Measurements from ENCODE around the gene JARID2.

JARID2 gene

DNA sequence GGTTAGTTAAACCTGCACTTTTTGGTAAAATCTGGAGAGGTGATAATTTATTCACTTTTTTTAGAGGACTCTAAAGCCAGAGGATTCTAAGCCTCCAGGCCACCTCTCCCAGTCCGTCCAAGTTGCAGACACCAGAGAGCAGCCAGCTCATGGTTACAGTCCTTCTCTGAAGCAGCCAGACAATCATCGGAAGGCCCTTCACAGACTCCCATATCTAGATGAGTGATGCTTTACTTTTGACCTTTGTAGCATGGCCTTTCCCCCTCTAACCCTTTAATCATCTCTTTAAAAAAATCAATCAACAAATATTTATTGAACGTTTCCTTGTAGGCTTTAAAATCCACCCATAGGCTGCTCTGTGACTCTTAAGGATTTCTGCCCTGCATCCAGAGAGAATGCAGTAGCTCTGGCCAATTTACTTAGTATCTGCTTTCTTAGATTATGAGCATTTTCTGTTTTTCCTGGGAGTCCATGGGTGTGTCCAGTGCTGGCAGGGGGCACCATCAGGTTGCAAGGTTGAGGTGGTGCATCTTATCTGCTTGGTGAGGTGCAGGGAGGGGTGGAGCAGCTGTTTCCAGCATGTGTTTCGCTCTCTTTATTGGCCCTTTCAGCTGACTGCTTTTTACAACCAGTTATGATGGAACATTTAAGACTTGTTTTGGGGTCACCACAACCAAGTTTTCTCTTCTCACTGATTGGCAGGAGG, 58.6 kb downstream of the JARID2 start:
- no peak for FAIRE-seq
- no peak for DNase-seq (ENCODE audit: insufficient read length, low spot score)
- no peak for TF ChIP-seq SPI1 (IDR thresholded peaks at IDR 0.05; ENCODE audit: low read depth, low read length)
- no peak for TF ChIP-seq TAF1 (IDR thresholded peaks at IDR 0.05; ENCODE audit: low read depth, low read length)
- TF ChIP-seq POLR2AphosphoS5 (IDR thresholded peaks at IDR 0.05; ENCODE audit: low read depth, low read length), result no peak
- TF ChIP-seq POU2F2 (IDR thresholded peaks at IDR 0.05; ENCODE audit: low read depth, low read length), result no peak
- no peak for TF ChIP-seq POLR2A (IDR thresholded peaks at IDR 0.05; ENCODE audit: low read depth, low read length)
- no peak for TF ChIP-seq PAX5 (IDR thresholded peaks at IDR 0.05; ENCODE audit: insufficient read depth, low read length, severe bottlenecking)

DNA sequence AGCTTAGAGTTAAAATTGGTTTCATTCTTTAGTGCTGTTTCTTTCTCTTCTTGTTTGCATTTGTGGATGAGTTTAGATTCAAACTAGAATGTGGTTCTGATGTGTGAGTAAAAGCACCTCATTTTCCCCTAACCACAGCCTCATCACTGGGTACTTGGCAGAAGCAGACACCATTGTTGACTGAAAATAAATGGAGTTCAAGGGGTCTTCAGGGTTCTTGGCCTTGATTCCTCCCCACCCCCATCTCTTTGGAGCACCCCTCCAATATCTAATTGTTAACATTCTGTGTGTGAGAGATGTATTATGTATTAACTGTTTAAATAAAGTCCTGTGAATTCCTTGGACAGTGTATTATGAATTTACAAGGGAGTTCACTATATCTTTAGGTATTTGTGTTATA, 59.6 kb downstream of the JARID2 start:
- no peak for DNase-seq (ENCODE audit: insufficient read length, low spot score)
- peak; percentile 83 for FAIRE-seq
- TF ChIP-seq TAF1 (IDR thresholded peaks at IDR 0.05; ENCODE audit: low read depth, low read length) (no peak), POU2F2 (IDR thresholded peaks at IDR 0.05; ENCODE audit: low read depth, low read length) (no peak), SPI1 (IDR thresholded peaks at IDR 0.05; ENCODE audit: low read depth, low read length) (no peak), PAX5 (IDR thresholded peaks at IDR 0.05; ENCODE audit: insufficient read depth, low read length, severe bottlenecking) (no peak), POLR2A (IDR thresholded peaks at IDR 0.05; ENCODE audit: low read depth, low read length) (no peak), POLR2AphosphoS5 (IDR thresholded peaks at IDR 0.05; ENCODE audit: low read depth, low read length) (no peak)

DNA sequence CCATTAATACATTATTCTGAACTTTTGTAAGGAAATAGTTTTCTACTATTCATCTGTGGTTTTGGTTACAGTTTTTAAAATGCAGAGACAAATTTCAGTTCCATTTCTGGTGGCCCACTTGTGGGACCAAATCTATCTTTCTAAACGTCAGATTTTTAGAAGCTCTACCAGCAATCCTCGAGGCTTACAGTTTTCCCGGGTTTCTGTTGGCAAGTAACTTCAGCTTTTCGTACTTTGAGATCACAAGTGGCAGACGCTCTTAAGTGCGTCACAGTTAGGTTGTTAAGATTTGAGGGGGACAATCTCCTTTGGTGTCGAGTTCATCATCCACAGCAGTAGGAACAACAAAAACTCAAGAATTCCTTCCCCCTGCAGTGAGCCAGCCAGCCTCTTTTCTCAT, 60.0 kb downstream of the JARID2 start:
- TF ChIP-seq PAX5 (IDR thresholded peaks at IDR 0.05; ENCODE audit: insufficient read depth, low read length, severe bottlenecking) (no peak), TAF1 (IDR thresholded peaks at IDR 0.05; ENCODE audit: low read depth, low read length) (no peak), POU2F2 (IDR thresholded peaks at IDR 0.05; ENCODE audit: low read depth, low read length) (no peak), POLR2AphosphoS5 (IDR thresholded peaks at IDR 0.05; ENCODE audit: low read depth, low read length) (no peak), SPI1 (IDR thresholded peaks at IDR 0.05; ENCODE audit: low read depth, low read length) (peak; percentile 34; the same call in 1 of the 2 replicates), POLR2A (IDR thresholded peaks at IDR 0.05; ENCODE audit: low read depth, low read length) (no peak)
- no peak for DNase-seq (ENCODE audit: insufficient read length, low spot score)
- FAIRE-seq, result peak; percentile 63

DNA sequence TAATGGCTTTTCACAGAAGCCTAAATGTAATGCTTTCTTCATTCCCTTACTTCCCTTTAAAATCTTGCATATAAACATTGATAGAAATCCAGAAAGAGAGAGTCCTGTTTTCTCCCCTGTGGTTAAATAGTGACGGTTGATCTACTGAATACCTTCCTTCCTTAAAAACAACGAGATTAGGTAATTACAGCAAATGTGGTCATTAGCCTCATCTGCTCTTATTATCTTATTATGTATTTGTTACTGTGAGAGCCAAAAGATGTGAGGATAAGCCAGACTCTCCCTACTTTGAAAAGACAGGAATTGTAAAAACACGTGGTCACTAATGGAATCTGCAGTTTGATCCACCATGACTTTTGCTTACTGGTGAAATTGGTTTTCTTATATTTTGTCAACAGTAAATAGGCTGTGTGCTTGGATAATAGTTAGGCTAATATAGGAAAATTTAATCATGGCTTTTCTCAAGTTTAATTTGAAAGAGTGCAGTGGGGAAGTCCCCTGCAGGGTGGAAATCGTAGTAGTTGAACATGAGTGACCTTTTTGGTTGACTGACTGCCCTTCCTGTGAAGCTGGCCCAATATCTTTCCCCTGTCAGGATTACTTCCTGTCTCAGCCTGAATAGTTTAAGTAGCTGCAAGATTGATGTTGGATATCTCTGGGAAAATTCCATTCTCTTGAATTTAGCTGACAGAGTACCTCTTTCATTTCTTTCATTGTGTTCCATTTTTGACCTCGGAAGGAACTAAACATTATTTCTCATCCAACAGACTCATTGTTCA, 62.8 kb downstream of the JARID2 start:
- TF ChIP-seq SPI1 (IDR thresholded peaks at IDR 0.05; ENCODE audit: low read depth, low read length) (0 out of 2 replicates have a peak, but pooled peaks have one; percentile 35), TAF1 (IDR thresholded peaks at IDR 0.05; ENCODE audit: low read depth, low read length) (no peak), PAX5 (IDR thresholded peaks at IDR 0.05; ENCODE audit: insufficient read depth, low read length, severe bottlenecking) (peak; percentile 62)
- DNase-seq (ENCODE audit: insufficient read length, low spot score) (no peak), FAIRE-seq (peak; percentile 74)

DNA sequence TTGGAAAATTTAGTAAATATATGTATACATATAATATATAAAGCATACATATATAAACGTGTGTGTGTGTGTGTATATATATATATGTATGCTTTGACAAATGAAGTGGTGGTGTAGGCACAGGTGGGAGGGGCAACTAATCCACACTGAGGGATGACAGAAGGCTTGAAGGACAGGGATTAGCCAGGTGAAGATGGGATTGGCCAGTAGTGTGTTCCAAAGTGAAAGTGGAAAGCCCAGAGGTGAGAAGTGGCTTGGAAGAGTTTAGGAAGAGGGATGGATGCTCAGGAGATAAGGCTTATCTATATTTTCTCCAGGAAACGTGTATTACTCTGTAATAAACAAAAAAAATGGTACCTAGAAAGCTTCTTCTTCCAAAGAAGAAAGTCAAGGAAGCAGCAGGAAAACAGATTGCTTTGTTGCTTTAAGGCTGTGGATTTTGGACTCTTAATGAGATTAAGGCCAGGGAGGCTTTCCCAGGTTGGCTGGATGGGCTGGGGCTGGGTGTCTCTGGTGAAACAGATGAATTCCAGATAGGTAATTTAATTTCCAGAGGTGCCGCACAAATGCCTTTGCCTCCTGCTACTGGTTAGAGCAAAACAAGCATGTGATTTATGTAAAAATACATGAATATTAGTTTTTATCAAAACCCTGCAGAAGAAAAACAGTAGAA, 63.9 kb downstream of the JARID2 start:
- TF ChIP-seq POLR2A (IDR thresholded peaks at IDR 0.05; ENCODE audit: low read depth, low read length) (no peak), SPI1 (IDR thresholded peaks at IDR 0.05; ENCODE audit: low read depth, low read length) (no peak), TAF1 (IDR thresholded peaks at IDR 0.05; ENCODE audit: low read depth, low read length) (no peak), POLR2AphosphoS5 (IDR thresholded peaks at IDR 0.05; ENCODE audit: low read depth, low read length) (no peak), POU2F2 (IDR thresholded peaks at IDR 0.05; ENCODE audit: low read depth, low read length) (no peak), PAX5 (IDR thresholded peaks at IDR 0.05; ENCODE audit: insufficient read depth, low read length, severe bottlenecking) (no peak)
- no peak for DNase-seq (ENCODE audit: insufficient read length, low spot score)
- no peak for FAIRE-seq

DNA sequence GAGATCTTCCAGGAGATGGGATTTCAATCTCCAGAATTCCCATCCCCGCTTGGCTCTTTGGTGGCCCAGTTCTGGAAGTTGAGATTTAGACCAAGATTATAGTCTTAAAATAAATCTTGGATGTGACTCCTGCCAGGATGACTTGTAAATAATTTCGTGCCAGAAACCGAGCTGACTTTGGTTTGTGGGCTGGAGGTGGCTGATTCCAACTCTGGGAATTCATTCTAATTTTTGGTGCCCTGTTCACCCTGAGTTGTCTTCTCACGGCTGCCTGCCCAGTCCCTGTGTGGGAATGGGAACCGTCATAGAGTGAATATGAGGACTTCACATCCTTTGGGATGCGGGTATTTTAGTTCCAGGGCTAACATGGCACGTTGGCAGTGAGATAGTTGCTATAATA, 64.8 kb downstream of the JARID2 start:
- DNase-seq (ENCODE audit: insufficient read length, low spot score), result no peak
- no peak for FAIRE-seq
- TF ChIP-seq PAX5 (IDR thresholded peaks at IDR 0.05; ENCODE audit: insufficient read depth, low read length, severe bottlenecking) (no peak), POLR2A (IDR thresholded peaks at IDR 0.05; ENCODE audit: low read depth, low read length) (no peak), POLR2AphosphoS5 (IDR thresholded peaks at IDR 0.05; ENCODE audit: low read depth, low read length) (no peak), POU2F2 (IDR thresholded peaks at IDR 0.05; ENCODE audit: low read depth, low read length) (no peak), SPI1 (IDR thresholded peaks at IDR 0.05; ENCODE audit: low read depth, low read length) (no peak)

DNA sequence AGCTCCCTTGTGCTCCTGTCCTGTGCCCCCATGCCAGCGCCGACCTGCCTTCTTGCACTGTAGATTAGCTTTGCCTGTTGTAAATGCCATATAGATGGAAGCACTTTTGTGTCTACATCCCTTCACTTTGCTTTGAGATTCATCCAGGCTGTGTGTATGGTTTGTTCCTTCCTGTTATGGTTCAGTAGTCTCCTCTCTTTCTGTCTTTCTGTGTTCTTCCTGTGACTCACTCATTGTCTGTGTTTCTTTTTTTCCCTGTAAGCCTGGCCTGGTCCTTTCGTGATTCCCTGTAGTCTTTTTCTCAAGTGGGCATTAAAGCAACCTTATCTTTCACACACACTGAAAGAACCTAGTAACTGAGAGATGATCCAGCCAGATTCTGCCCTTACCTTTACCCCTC, 66.6 kb downstream of the JARID2 start:
- FAIRE-seq, result peak; percentile 88

DNA sequence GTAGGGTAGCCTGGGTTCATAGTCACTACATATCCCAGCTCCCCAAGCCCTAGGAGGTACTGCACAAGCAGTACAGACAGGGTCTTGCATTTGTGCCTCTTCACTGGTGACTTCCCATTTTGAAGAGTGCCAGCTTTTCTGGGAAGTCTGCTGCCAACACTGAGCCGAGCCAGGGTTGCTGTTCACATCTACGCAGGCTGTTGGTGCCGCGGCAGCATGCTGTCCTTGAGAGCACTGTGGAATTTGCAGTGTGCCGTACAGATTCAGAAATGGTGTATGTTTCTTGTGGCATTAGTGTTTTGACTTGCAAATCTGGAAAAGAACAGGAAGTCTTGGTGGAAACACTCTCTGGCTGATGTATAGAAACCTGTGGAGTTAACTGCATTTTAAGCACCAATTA, 67.5 kb downstream of the JARID2 start:
- DNase-seq (ENCODE audit: insufficient read length, low spot score) (no peak), FAIRE-seq (peak; percentile 56)
- TF ChIP-seq TAF1 (IDR thresholded peaks at IDR 0.05; ENCODE audit: low read depth, low read length) (no peak), PAX5 (IDR thresholded peaks at IDR 0.05; ENCODE audit: insufficient read depth, low read length, severe bottlenecking) (no peak), POLR2AphosphoS5 (IDR thresholded peaks at IDR 0.05; ENCODE audit: low read depth, low read length) (no peak; the same call in 1 of the 2 replicates), POU2F2 (IDR thresholded peaks at IDR 0.05; ENCODE audit: low read depth, low read length) (0 out of 2 replicates have a peak, but pooled peaks have one; percentile 42), SPI1 (IDR thresholded peaks at IDR 0.05; ENCODE audit: low read depth, low read length) (peak; percentile 44; the same call in 1 of the 2 replicates)

More for the DNA sequence above, 66.6 kb downstream of the JARID2 start:
- no peak for TF ChIP-seq SPI1 (IDR thresholded peaks at IDR 0.05; ENCODE audit: low read depth, low read length)
- no peak for TF ChIP-seq PAX5 (IDR thresholded peaks at IDR 0.05; ENCODE audit: insufficient read depth, low read length, severe bottlenecking)
- TF ChIP-seq POLR2A (IDR thresholded peaks at IDR 0.05; ENCODE audit: low read depth, low read length), result no peak
- no peak for TF ChIP-seq POU2F2 (IDR thresholded peaks at IDR 0.05; ENCODE audit: low read depth, low read length)
- no peak for TF ChIP-seq POLR2AphosphoS5 (IDR thresholded peaks at IDR 0.05; ENCODE audit: low read depth, low read length)
- TF ChIP-seq TAF1 (IDR thresholded peaks at IDR 0.05; ENCODE audit: low read depth, low read length), result no peak
- no peak for DNase-seq (ENCODE audit: insufficient read length, low spot score)

DNA sequence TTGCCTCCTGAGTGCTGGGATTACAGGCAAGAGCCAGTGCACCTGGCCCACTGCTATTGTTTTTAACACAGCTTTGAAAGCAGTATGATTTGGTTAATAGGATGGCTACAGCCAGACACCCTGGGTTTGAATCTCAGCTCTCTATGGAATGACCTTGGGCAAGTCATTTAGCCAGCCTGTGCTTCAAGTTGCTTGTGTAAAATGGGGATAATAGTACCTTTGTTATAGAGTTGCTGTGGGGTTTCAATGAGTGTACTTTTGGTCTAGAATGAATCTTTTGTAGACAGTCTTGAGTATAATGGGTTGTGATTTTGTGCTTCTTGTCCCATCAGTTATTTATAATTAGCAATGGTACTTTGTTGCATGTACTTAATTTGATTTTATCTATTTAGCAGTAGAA, 70.9 kb downstream of the JARID2 start:
- no peak for FAIRE-seq
- DNase-seq (ENCODE audit: insufficient read length, low spot score), result no peak
- no peak for TF ChIP-seq SPI1 (IDR thresholded peaks at IDR 0.05; ENCODE audit: low read depth, low read length)
- no peak for TF ChIP-seq POLR2AphosphoS5 (IDR thresholded peaks at IDR 0.05; ENCODE audit: low read depth, low read length)
- no peak for TF ChIP-seq PAX5 (IDR thresholded peaks at IDR 0.05; ENCODE audit: insufficient read depth, low read length, severe bottlenecking)
- TF ChIP-seq POLR2A (IDR thresholded peaks at IDR 0.05; ENCODE audit: low read depth, low read length), result no peak
- TF ChIP-seq POU2F2 (IDR thresholded peaks at IDR 0.05; ENCODE audit: low read depth, low read length), result no peak
- no peak for TF ChIP-seq TAF1 (IDR thresholded peaks at IDR 0.05; ENCODE audit: low read depth, low read length)
